Left cardiac atrium (tissue), 4 donors: ENCODE data around the gene SIK3. TPM values are rescaled to one million over a fixed set of nuclear protein-coding genes. Genes with fewer than 3 reads are reported as not detected.
"Not testable (repeated sequence)": the region's sequence is repeated elsewhere in the genome, so short reads cannot be mapped to it uniquely, and the experiment has no call there.

Source experiments
- ATAC-seq, 2 donors: fragments of 200-7000 bp; cut with Tn5 transposase; one replicate each; pipeline ENCODE4 v1.9.1; 2020; ENCODE audit warnings: mild to moderate bottlenecking in 2 of 2, moderate library complexity in 2 of 2
- DNase-seq: peaks from one replicate; pipeline ENCODE4 v3.0.0-alpha.2; 2020
- intact Hi-C, 2 donors: fragments of 100-400 bp; cut with DNase I; formaldehyde crosslinking; loops; one replicate each; pipeline versions ENCODE4 v1.14.1 to v1.15.1; 2022 to 2023
- total RNA-seq, 2 donors: library from RNA; stranded (reverse); fragmentation: NEBNext Ultra II Directional; extraction: Animal tissue kit (Norgen Biotek cat#: 25700); gene quantifications; one replicate each; pipeline ENCODE4 v1.2.1, GENCODE V29; 2021
- donor health status: DM: no; HTN: yes; CAD: no.
- donor health status: DM: no; HTN: yes; CAD: no; lungs with severe emphysema.
- donor health status: DM: yes; HTN: yes; CAD: no.
- donor health status: Dilated cardiomyopathy.

SIK3 gene
- total RNA-seq, 2 donors from 2014 or later, result 22.4 to 36.9 TPM

GRCh38 chr11:116849060-116849459 lies 249.2 kb downstream of the SIK3 start:
- no peak for ATAC-seq
- intact Hi-C loops, result no loop called here

GRCh38 chr11:116847612-116848011 lies 250.6 kb downstream of the SIK3 start:
- intact Hi-C loops, result no loop called here

More at GRCh38 chr11:116849060-116849459, 249.2 kb downstream of the SIK3 start:
- DNase-seq, result no peak

GRCh38 chr11:116844722-116845121 lies 253.5 kb downstream of the SIK3 start:
- intact Hi-C loops, result no loop called here
- ATAC-seq, result no peak

More at GRCh38 chr11:116847612-116848011, 250.6 kb downstream of the SIK3 start:
- ATAC-seq (no peak), DNase-seq (no peak)

GRCh38 chr11:116843661-116844060 lies 254.6 kb downstream of the SIK3 start:
- no peak for DNase-seq
- ATAC-seq, result no peak
- intact Hi-C loops, result no loop called here

More at GRCh38 chr11:116844722-116845121, 253.5 kb downstream of the SIK3 start:
- no peak for DNase-seq

GRCh38 chr11:116842909-116843308 lies 255.3 kb downstream of the SIK3 start:
- DNase-seq (no peak), ATAC-seq (peak in 1 of 2 donors; percentile 56)
- intact Hi-C loops, result no loop called here

- intact Hi-C loops, result no loop called here
- DNase-seq (no peak), ATAC-seq (no peak)
Observed at GRCh38 chr11:116842117-116842516, 256.1 kb downstream of the SIK3 start.

GRCh38 chr11:116840746-116841296 lies 257.4 kb downstream of the SIK3 start:
- no peak for ATAC-seq
- no peak for DNase-seq
- intact Hi-C loops, result no loop called here

GRCh38 chr11:116840224-116840745 lies 257.9 kb downstream of the SIK3 start:
- no peak for ATAC-seq
- intact Hi-C loops, result no loop called here
- DNase-seq, result no peak

- intact Hi-C loops, result no loop called here
- DNase-seq, result no peak
- ATAC-seq, result no peak
Observed at GRCh38 chr11:116838321-116839084, 259.7 kb downstream of the SIK3 start.

GRCh38 chr11:116837231-116838091 lies 260.8 kb downstream of the SIK3 start, which contains the start of gene APOA1:
APOA1 (minus strand) TSS chr11:116837622; CDS start chr11:116837387, 235 bp downstream.
- DNase-seq, result no peak
- ATAC-seq, result no peak
- intact Hi-C loops, result no loop called here

GRCh38 chr11:116836632-116836991 lies 261.6 kb downstream of the SIK3 start:
- ATAC-seq, result no peak
- no peak for DNase-seq
- intact Hi-C loops, result no loop called here

GRCh38 chr11:116835791-116836631 lies 262.2 kb downstream of the SIK3 start:
- ATAC-seq (peak; percentile 88 to 92), DNase-seq (peak; percentile 91)
- intact Hi-C loops, result no loop called here

GRCh38 chr11:116835042-116835772 lies 263.0 kb downstream of the SIK3 start:
- intact Hi-C loops, result no loop called here
- peak; percentile 43 to 57 for ATAC-seq
- no peak for DNase-seq

- not testable (repeated sequence) for ATAC-seq, DNase-seq
- intact Hi-C loops, result loop anchor here in 1 of 2 donors (5.0 kb wide), 1 partner anchor 42 kb away; the partner anchor contains the start of gene APOA5
Observed at GRCh38 chr11:116834535-116835041, 263.6 kb downstream of the SIK3 start.

GRCh38 chr11:116833816-116834534 lies 264.3 kb downstream of the SIK3 start:
- intact Hi-C loops, result loop anchor here in 1 of 2 donors (5.0 kb wide), 1 partner anchor 42 kb away; the partner anchor contains the start of gene APOA5
- ATAC-seq (no peak), DNase-seq (no peak)

- no peak for DNase-seq
Observed at GRCh38 chr11:116833491-116833815, 264.8 kb downstream of the SIK3 start.

More at GRCh38 chr11:116833491-116833815, 264.8 kb downstream of the SIK3 start:
- no peak for ATAC-seq
- intact Hi-C loops, result loop anchor here in 1 of 2 donors (5.0 kb wide), 1 partner anchor 41 kb away; the partner anchor contains the start of gene APOA5
